Inflammatory macrophage treated with lipopolysaccharide for 4 hours (primary cell): ENCODE results near the gene GALNT12.

Experiments used
- DNase-seq: peaks from one replicate; pipeline ENCODE4 v3.0.0-alpha.2; 2020

GALNT12 gene

DNA sequence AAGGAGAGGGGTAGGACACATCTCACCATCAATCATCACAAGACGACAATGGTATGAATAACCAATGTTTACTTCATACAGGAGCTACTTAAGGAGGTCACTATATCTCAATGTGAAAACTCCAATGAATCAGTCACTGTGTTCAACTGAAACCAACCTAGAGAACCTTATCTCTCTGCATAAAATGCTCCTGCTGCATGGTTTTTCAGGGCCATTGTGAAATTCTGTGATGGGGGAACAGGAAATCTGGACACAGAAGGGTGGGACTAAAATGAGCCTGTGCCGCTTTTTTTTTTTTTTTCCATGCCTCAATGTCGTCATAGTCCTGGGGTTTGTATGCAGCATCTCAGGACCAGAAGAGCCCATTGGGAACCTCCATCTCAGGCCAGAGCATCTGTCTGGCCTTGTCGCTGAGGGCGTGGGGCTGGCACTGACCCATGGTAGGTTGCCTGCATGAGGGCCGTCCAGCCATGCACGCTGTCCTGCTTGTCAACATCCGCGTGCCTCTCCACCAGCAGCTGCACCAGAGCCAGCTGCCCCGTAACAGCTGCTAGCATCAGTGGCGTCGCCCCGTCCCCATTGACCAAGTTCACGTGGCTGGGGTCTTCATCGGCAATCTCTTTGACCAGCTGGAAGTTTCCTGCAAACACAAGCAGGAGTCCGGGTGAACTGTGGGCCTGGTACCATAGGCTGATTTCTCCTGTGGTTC, 23.8 kb upstream of the GALNT12 start:
- no peak for DNase-seq

DNA sequence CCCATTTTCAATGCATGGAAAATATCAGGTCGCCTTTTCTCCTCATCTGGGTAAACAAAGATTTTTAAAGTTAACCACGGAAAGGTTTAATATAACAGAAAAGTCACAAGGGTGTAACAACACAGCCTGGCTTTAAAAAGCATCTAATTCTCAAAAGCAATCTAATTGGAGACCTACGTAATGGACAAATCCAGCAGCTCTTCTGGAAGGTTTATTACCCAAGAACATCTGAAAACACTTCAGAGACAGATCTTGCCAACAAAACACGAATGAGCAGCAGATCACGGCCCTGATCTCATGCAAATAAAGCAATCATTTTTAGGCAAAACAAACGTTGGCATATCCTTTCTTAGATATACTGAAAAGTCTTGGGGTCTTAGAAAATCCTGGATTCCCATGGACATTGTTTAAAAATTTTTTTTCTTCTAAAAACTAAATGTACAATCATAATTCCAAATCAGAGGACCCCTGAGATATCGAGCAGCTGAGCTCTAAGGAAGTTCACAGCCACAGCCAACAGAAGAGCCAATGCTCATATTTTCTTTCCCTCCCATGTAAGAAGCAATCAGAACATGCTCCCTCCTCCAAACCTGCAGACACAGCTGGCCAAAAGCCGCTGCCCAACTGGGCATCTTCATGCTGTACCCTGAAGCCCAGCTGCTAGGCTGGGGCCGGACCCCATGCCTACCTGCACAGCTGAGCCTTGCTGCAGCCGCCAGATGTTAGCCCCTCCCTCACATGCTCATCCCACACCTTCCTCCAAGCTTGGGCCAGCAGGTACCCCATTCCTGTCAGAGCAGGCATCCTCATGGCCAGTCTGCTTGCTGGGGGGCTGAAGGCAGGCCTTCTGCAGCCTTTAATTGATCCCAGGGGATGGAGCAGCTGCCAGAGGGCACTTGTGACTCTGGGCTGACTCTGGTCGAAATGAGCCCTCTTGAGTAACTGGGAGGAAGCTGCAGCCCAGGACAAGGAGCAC, 22.4 kb upstream of the GALNT12 start:
- DNase-seq: no peak

GRCh38 chr9:98786750-98787510, 20.5 kb upstream of the GALNT12 start:
- no peak for DNase-seq

DNA sequence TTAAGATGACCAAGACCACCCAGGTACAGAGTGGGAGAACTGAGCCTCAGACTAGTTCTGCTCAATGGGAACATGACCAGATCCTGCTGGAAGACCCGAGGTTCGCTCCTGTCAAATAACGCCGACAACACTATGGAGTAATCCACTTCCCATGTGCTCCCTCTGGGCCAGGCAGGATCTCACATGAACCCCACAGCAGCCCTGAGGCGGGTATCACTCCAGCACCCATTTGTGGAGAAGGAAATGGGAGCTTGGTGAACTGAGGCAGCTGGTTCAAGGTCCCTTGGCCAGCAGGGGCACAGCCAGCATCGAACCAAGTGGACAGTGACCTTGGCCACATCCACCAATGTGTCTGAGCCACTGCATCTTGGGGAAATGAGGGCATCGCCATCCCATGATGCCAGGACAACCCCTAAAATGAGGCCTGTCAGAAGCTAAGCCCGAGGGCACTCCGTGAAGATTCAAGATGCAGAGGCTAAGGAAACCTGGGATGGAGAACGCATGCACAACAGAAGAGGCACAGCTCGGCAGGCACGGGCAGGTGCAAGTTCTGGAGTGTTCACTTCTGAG, 19.6 kb upstream of the GALNT12 start:
- DNase-seq: no peak

GRCh38 chr9:98789483-98790133, 17.9 kb upstream of the GALNT12 start:
- DNase-seq: no peak

DNA sequence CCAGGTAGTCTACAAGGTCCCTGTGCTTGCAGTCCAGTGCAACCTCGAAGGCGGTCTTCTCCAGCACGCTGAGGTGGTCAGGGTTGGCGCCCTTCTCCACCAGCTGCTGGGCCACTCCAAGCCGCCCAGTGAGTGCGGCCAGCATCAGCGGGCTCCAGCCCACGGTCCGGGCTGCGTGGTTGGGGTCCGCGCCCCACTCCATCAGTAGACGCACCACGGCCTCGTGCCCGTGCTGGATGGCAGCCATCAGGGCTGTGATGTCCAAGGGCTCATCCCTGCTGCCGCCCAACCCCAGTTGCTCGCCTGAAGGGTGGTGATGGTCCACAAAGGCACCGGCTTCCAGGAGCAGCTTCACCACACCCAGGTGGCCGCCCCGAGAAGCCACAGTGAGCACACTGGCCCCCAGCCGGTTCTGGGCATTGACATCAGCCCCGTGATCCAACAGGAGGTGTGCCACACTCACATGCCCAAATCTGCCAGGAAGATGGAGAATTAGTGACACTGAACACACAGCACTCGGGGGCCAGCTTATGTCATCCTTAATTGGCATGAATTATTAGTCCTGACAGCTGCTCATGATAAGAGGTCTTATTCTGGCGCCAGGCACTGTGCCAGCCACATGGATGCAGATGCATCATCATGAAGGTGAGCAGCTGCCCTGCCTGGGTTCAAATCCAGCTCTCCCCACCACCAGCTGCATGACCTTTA, 17.2 kb upstream of the GALNT12 start:
- no peak for DNase-seq

DNA sequence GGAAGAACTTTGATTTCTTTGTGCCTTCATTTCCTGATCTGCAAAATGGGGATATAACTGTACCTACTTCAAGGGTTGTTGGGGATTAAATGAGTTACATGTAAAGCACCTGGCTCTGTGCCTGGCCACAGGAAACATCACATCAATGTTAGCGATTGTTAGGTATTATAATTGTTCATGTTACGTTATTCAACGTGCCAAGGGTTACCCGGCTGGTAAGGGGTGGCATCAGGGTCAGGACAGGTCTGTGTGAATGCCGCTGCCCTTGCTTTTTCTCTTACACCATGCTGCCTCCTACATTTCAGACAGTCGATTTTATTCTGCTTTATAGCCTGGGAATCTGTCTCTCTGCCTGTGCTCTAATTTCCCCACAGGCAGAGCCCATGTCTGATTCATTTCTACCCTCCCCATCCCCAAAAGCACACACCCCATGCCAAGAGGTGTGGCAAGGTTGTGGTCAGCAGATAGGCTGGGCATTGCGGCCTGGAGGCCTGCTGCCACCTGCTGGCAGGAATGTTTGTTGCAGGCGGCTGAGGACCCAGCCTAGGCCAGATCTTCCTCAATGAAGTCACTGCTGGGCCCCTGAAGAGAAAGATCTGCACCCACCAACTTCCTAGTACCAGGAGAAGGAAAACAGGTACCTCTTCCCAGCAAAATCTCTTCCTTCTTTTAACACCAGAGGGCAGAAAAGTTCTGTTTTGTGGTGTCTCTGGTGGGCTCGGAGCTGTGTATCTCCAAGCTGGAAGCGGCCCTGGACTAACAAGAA, 16.4 kb upstream of the GALNT12 start:
- peak; percentile 75 for DNase-seq

DNA sequence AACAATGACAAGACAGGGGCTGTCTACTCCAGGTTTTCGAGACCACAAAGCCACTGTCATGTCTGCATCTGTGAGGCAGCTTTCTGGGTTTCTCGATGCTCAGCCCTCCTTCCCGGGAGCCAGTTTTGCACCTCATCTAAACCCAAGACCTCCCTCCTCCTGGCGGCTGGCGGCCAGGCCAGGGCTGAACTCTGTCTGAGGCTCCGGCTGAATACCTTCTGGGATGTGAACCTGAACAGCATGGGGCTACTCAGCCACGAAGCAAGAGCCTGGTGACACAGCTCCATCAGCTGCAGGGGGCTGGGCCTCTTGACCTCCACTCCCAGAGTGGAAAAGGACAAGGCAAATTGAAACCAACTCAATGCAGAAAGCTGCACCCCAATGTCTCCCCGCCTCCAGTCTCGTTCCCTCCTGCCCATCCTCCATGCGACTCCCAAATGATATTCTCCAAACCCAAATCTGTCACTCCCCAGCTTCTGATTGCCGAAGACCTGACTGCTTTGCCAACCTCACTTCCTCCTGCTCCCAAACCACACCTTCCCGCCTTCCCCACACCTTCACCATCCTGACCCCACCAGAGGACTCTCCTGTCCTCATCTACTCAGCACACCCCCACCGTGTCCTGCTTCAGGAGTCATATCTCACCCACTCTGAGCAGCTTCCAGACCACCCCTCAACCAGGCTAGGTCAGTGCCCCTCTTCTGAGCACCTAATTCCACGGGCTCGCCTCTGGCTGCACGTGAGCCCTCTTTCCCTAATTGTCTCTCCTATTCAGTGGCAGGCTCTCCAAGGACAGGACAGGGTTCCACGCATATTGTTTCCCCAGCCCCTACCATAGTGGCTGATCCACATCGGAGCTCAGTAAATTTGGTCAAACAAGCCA, 15.6 kb upstream of the GALNT12 start:
- no peak for DNase-seq

DNA sequence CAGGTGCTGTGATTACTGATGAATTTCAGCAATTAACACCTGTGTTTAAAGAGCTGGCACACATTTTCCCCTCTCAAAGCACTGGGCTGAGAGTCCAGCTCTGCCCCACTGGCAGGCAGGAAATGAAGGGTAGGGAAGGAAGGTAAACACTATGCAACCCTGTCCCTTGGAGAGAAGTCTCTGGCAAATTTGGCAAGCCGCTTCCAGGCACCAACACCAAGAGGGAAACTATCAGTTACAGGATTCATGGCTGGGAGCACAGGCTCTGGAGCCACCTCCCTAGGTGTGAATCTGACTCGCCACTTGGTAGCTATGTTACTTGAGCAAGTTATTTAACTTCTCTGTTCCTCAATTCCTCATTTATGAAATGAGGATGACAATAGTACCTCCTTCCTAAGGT, 14.4 kb upstream of the GALNT12 start:
- no peak for DNase-seq

DNA sequence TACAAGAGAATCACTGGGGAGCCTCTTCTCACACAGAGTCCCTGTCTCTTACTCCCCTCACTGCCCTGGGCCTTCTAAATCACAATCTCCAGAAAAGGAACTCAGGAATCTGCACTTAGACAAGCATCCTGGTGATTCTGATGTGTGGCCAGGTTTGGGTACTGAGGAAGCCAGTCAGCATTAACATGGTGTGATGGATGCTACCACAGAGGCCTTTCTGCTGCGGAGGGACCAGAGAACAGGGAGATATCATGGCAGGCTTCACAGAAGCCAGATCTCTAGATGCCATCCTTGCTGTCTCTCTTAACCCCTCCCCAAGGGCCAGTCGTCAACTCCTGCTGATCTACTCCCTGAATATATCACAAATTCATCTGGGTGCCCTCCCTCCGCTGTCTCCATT, 12.7 kb upstream of the GALNT12 start:
- no peak for DNase-seq

GRCh38 chr9:98795295-98795955, 12.0 kb upstream of the GALNT12 start:
- no peak for DNase-seq

GRCh38 chr9:98795970-98796363, 11.5 kb upstream of the GALNT12 start:
- no peak for DNase-seq

- DNase-seq: peak; percentile 67
Measured at GRCh38 chr9:98796364-98797101, 10.9 kb upstream of the GALNT12 start, which contains the start of gene ANKS6. Gene ANKS6, minus strand, starts transcription at chr9:98796555. Its CDS starts 64 bp downstream, at chr9:98796491.

DNA sequence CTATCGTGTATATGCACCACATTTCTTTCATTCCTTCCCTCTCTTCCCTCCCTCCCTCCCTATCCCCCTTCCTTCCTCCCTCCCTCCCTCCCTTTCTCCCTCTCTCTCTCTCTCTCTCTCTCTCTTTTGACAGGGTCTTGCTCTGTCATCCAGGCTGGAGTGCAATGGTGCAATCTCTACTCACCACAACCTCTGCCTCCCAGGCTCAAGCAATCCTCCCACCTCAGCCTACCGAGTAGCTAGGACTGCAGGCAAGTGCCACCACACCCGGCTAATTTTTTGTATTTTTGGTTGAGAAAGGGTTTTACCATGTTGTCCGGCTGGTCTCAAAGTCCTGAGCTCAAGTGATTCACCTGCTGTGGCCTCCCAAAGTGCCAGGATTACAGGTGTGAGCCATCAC, 10.0 kb upstream of the GALNT12 start:
- no peak for DNase-seq

GRCh38 chr9:98798254-98798653, 9.2 kb upstream of the GALNT12 start:
- DNase-seq: no peak

DNA sequence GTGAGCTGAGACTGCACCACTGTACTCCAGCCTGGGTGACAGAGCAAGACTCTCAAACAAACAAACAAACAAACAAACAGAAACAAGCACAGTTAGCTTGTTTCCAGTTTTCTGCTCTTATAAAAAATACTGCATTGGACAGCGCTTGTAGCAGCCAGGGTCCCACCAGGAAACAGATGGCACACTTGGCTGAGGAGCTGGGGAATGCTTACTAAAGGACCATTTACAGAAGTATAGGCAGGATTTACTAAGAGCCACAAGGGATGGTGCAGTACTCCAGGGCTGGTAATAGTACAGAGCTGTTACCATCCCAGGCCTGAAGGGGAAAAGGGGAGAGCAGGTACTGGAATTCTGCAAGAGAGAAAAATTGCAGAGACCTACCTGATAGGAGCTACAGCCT, 5.9 kb upstream of the GALNT12 start:
- no peak for DNase-seq

- DNase-seq: no peak
Measured at GRCh38 chr9:98801969-98802371, 5.5 kb upstream of the GALNT12 start.

DNA sequence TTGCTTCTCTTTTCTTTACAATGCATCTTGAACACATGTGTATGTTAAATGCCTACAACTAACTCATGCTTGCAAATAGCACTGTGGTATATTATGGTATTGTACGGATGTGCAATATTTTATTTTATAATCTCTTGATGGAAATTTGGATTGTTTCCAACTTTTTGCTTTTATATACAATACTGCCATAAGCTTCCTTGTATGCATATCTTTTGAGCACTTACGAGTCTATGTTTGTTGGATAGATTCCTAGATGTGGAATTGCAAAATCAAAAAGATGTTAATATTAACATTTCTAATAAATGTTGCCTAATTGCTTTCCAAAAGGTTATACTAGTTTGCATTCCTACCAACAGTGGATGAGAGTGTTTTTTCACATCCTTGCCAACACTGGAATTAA, 3.4 kb upstream of the GALNT12 start:
- no peak for DNase-seq
